Neural progenitor cell (in vitro differentiated cells): ENCODE results near the gene PAX9.
A peak's percentile ranks its signal among the peaks of the same experiment; 100 is the strongest.

Experiments used
- EZH2 ChIP-seq: fragments of 200-600 bp; sonication (generic); IDR thresholded peaks from 2 replicates; pipeline ENCODE4 v1.6.1; 2017; ENCODE audit warnings: antibody characterized with exemption, mild to moderate bottlenecking, moderate library complexity
- EZH2phosphoT487 ChIP-seq: fragments of 200-600 bp; sonication (generic); IDR thresholded peaks from 2 replicates; pipeline ENCODE4 v1.6.1; 2017; ENCODE audit warnings: antibody characterized with exemption
- TF ChIP-seq, protein P1 (sequence below): fragments of 200-600 bp; sonication (generic); IDR thresholded peaks from 2 replicates; pipeline ENCODE4 v1.5.1; 2017; ENCODE audit warnings: antibody characterized with exemption, mild to moderate bottlenecking

DNA sequence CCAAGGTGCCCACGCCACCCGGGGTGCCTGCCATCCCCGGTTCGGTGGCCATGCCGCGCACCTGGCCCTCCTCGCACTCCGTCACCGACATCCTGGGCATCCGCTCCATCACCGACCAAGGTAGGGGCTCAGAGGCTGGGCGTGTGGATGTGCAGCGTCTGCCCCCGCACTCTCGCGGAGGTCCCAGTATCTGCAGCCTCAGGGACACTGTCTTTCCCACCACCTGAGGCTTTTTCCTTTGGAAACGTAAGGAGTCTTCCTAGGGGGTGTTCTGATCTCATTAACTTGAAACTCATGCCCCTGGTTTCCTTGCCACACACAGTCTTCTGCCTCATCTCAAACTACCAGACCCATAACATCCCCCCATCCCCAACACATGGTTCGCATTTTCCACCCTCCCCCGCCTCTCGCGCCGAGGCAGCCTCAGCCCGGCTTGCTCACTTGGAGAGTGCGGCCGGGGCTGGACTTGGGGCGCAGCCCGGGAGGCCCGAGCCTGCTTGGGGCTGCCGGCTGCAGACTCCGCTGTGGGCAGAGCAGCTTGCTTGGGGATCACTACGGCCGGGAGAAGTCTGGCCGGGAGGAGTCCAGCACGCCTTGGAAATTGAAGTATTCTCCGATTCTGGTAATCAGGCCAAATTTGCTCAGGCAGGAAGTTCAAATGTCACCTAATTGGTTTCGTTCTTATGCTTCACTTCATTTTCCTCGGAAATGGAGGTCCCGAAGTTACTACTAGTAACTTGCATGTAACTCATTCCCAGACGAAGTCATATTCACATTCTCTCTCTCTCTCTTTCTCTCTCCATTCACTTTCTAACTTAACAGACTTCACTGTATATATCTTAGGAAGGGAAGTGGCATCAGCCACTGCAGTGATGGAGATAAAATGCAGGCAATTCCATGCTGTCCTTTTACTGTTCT lies 2.0 kb downstream of the PAX9 start:
- TF ChIP-seq, protein P1, sequence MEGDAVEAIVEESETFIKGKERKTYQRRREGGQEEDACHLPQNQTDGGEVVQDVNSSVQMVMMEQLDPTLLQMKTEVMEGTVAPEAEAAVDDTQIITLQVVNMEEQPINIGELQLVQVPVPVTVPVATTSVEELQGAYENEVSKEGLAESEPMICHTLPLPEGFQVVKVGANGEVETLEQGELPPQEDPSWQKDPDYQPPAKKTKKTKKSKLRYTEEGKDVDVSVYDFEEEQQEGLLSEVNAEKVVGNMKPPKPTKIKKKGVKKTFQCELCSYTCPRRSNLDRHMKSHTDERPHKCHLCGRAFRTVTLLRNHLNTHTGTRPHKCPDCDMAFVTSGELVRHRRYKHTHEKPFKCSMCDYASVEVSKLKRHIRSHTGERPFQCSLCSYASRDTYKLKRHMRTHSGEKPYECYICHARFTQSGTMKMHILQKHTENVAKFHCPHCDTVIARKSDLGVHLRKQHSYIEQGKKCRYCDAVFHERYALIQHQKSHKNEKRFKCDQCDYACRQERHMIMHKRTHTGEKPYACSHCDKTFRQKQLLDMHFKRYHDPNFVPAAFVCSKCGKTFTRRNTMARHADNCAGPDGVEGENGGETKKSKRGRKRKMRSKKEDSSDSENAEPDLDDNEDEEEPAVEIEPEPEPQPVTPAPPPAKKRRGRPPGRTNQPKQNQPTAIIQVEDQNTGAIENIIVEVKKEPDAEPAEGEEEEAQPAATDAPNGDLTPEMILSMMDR = no peak
- TF ChIP-seq EZH2 = peak; percentile 82
- TF ChIP-seq EZH2phosphoT487 = peak; percentile 77
